Esophagus squamous epithelium (tissue), 4 donors: ENCODE measurements around the gene SLC16A9.

Source experiments
- CTCF ChIP-seq, 6 experiments: fragments of 450-650 bp in 4 of 6; fragments of 200-600 bp in 2 of 6; sonication (generic) in 2 of 6; IDR thresholded peaks; one replicate each; pipeline ENCODE4 v1.5.1; 2016 to 2019; ENCODE audit warnings: antibody characterized with exemption in 6 of 6, mild to moderate bottlenecking in 4 of 6, moderate library complexity in 4 of 6
- POLR2A ChIP-seq, 4 donors: fragments of 450-650 bp; IDR thresholded peaks; one replicate each; pipeline ENCODE4 v1.6.1; 2017; ENCODE audit warnings: antibody characterized with exemption in 4 of 4, mild to moderate bottlenecking in 4 of 4, moderate library complexity in 3 of 4

- TF ChIP-seq CTCF (IDR thresholded peaks at IDR 0.05) (no peak), POLR2A (IDR thresholded peaks at IDR 0.05) (no peak)
Observed at GRCh38 chr10:59674215-59674836, 35.3 kb downstream of the SLC16A9 start.
